PFSK-1 (cell line): ENCODE data around the gene PCLO.

Experiments used
- POLR2AphosphoS5 ChIP-seq: IDR thresholded peaks from 2 replicates; pipeline ENCODE4 v1.6.1; 2012; ENCODE audit warnings: low read depth, mild to moderate bottlenecking, control low read depth, low read length, moderate library complexity
- TAF1 ChIP-seq: IDR thresholded peaks from 2 replicates; pipeline ENCODE4 v1.6.1; 2012; ENCODE audit warnings: low read length, control low read depth, borderline replicate concordance; ENCODE audit not compliant: insufficient read depth

- TF ChIP-seq POLR2AphosphoS5 (no peak), TAF1 (no peak)
Measured at GRCh38 chr7:82865856-82866255, 296.8 kb downstream of the PCLO start.
